GM19324 (cell line): ENCODE results near the gene AKIRIN1.
"Not testable (repeated sequence)": the region's sequence is repeated elsewhere in the genome, so short reads cannot be mapped to it uniquely, and the experiment has no call there.

Experiments used
- ATAC-seq: cut with Tn5 transposase; IDR thresholded peaks from one replicate; pipeline ENCODE4 v1.9.1; 2021; ENCODE audit warnings: mild to moderate bottlenecking, moderate library complexity; ENCODE audit not compliant: unreplicated experiment, low FRiP score

The AKIRIN1 gene, protein sequence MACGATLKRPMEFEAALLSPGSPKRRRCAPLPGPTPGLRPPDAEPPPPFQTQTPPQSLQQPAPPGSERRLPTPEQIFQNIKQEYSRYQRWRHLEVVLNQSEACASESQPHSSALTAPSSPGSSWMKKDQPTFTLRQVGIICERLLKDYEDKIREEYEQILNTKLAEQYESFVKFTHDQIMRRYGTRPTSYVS

GRCh38 chr1:38990738-38991637, at the start of gene AKIRIN1:
TSS of gene AKIRIN1 (plus strand) at chr1:38991276. CDS start at chr1:38991381, 105 bp downstream.
- peak; percentile 96 for ATAC-seq

DNA sequence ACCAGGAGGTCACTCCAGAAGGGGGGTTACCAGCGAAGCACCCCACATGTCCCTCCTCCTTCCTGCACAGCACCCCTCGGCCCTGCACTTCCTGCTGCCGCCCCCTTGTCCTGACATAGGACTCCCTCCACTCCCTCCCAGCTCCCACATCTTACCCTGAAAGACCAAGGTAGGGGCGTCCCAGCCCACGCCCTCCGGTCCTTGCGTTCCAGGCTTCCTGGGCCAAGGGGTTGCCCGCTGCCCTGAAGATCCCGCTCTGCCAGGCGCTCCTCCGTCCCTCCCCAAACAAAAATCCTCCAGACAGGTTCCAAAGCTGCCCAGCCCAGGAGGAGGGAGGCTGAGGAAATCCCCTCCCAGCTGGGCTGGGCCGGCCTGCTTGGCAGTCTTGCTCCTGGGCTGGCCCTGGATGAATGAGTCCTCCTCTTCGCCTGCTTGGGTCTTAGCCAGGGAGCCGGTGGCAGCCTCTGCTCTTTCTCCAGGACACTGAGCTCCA, 49.5 kb upstream of the AKIRIN1 start, which contains the start of gene RHBDL2:
Gene RHBDL2 (minus strand): TSS at position 304 of the 493 bp plus-strand sequence. CDS start 22,618 bp downstream, outside the sequence.
- no peak for ATAC-seq

- no peak for ATAC-seq
These were observed 48.2 kb upstream of the AKIRIN1 start for GRCh38 chr1:38942664-38943428.

DNA sequence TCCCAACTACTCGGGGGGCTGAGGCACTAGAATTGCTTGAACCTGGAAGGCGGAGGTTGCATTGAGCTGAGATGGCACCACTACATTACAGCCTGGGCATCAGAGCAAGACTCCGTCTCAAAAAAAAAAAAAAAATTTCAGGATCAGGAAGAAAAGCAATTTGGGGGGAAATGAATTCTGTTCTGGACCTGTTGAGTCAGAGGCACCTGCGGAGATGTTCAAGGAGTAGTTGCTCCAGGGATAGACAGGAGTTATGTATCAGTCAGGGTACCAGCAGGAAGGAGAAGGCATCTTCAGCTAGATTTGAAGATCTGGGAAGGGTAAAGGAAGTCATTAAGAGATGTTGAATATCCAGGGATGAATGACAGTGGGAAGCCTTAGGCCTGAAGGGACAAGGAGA, 46.5 kb upstream of the AKIRIN1 start:
- no peak for ATAC-seq

- no peak for ATAC-seq
These were observed 40.5 kb upstream of the AKIRIN1 start for GRCh38 chr1:38950553-38950952.

GRCh38 chr1:38953433-38953860, 37.6 kb upstream of the AKIRIN1 start:
- no peak for ATAC-seq

DNA sequence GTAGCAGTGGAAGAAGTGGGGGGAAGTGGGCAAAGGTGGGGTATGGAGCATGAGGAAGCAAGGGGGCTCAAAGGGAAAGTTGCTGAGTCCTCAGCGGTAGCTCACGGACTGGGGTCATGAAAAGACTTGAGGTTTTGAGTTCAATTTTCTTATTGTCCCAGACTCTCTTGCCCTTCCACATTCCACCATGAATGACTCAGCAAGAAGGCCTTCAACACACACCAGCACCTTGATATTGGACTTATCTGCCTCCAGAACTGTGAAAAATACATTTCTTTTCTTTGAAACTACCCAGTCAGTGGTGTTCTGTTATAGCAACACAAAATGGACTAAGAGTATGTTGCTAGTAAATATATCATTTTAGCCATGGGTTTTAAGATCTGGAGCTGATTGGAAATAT, 32.1 kb upstream of the AKIRIN1 start:
- ATAC-seq = no peak

- ATAC-seq = no peak
These were observed 29.0 kb upstream of the AKIRIN1 start for GRCh38 chr1:38962113-38962512.

- ATAC-seq = no peak
These were observed 28.5 kb upstream of the AKIRIN1 start for GRCh38 chr1:38962560-38962959.

DNA sequence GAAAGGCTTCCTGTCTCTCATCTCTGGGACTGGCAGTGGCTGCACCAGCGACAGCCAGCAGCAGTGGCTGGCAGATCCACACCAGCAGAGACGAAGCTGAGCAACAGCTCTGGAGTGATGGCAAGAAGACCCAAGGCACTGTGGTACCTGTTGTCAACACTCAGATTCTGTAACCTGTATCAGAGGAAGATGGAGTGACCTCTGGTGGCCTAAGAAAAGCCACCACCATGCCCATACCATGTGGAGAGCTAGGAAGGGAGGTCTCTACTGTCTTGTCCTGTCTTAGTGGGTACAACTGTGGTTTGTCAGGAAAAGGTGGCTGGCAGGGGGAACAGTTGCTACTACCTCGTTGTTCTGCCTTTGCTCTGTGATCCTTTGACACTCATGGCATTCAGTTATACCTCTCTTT, 26.9 kb upstream of the AKIRIN1 start:
- no peak for ATAC-seq

- not testable (repeated sequence) for ATAC-seq
These were observed 17.9 kb upstream of the AKIRIN1 start for GRCh38 chr1:38973145-38973544.

DNA sequence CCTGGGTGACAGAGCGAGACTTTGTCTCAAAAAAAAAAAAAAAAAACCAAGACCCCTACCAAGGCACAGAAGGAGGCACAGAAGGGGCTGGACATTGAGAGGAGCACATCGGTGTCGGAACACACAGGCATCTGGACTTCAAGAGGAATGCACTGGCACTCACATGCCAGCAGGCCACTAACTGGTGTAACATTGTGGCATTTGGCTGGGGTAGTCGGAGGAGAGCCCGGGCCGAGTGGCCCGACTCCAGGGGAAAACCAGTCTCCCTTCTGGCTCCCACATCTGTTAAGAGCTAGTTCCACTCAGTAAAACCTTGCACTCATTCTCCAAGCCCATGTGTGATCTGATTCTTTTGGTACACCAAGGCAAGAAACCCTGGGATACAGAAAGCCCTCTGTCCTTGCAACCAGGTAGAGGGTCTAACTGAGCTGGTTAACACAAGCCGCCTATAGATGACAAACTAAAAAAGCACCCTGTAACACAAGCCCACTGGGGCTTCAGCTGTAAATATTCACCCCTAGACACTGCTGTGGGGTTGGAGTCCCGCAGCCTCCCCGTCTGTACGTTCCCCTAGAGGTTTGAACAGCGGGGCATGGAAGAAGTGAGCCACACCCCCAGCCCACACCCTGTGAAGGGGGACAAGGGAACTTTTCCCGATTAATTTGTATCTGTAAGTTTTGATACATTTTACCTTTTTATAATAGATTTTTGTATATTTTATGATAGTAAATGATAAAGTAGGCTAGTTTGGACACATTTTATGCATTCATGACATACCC, 17.2 kb upstream of the AKIRIN1 start:
- no peak for ATAC-seq

DNA sequence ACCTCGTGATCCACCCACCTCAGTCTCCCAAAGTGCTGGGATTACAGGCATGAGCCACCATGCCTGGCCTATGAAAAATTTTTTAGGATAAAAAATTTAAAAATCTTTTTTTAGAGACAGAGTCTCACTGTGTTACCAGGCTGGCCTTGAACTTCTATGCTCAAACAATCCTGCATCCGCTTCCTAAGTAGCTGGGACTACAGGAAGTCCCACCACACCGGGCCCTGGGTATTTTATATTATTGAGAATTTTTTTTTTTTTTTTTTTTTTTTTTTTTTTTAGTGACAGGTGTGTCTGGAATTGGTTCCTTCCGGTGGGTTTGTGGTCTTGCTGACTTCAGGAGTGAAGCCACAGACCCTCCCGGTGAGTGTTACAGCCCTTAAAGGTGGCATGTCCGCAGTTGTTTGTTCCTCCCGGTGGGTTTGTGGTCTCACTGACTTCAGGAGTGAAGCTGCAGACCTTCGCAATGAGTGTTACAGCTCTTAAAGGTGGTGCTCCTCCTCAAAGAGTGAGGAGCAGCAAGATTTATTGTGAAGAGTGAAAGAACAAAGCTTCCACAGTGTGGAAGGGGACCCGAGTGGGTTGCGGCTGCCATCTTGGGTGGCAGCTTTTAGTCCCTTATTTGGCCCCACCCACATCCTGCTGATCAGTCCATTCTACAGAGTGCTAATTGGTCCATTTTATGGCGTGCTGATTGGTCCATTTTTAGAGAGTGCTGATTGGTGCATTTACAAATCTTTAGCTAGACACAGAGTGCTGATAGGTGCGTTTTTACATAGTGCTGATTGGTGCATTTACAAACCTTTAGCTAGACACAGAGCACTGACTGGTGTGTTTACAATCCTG, 13.5 kb upstream of the AKIRIN1 start:
- ATAC-seq = not testable (repeated sequence)

DNA sequence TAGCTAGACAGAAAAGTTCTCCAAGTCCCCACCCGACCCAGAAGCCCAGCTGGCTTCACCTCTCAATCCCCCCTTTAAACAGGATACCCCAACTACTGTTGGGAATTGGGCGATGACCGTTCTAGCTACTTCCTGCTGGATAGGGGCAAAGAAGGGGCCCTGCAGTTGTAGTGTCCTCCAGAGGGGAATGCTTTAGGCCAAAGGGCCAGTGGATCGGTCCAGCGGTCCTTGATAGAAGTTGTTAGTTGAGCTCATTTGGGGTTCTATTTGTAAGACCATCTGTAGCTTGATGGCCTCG, 12.9 kb upstream of the AKIRIN1 start:
- not testable (repeated sequence) for ATAC-seq

DNA sequence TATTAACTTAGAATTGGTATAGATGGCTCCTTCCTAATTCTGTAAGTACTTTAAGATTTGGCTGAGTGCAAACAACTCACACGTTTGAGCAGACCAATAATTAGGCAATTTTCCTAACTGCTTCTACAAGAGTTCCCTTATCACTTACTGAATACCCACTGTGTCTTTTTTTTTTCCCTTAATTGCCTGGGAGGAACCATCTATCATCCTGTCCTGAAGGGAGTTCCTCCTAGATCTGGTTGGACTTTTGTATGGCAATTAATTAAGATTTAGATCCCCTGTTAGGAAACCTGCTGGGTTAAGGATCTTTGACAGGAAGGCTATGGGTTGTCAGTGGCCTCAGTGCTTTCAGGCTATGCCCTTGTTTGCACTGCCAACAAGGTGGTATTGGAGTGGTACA, 11.7 kb upstream of the AKIRIN1 start:
- ATAC-seq = not testable (repeated sequence)

DNA sequence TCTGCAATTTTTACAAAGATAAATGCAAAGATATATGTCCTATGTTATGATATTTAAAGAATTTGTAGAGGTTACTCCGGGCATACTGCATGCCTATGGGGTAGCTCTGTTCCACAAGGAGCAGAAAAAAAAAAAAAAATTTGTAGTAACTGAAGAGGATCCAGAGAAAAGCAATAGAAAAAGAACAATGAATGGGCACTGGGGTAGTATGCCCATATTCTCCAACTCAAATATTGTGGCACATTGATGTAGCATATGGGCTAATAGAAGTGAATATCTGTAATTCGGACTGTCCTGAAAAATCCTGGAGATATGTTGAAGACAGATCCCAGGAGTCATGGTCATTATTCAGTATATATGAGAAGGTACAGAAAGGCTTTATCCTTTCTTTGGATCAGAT, 1.1 kb upstream of the AKIRIN1 start:
- ATAC-seq = no peak

- ATAC-seq = no peak
These were observed 714 bp upstream of the AKIRIN1 start for GRCh38 chr1:38990386-38990737.

DNA sequence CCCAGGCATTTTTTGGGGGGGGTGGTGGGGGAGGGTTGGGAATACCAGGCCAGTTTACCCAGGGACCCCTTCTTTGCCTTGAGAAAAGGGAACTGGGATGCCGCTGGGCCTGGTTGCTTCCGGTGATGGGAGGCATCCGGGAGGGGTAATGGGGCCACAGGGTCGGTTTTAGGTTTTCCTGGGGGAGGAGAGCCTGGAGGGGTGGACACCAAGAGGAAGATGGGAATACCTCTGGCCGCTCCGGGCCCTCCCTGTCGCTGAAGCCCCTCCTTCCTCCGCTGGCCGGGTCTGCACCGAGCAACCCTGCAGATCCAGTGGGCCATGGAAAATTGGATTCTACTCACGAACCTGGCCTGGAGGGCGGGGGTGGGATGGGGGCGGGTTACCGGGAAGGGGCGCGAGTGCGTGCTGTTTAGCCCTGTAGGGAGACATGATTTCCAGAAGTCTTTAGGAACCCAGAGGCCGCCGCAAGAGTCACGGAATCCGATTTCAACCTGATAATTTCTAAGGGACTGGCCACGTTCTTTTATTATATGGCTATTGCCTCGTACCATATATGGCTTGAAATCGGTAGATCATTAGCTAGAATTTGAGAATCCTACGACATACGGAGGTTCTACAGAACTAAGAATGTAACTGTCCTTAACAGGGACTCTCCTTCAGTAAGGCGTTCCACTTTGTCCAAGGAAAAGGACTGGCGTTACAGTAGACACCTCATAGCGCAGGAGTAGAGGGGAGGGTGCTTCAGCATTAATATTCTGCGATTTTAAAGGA, 749 bp downstream of the AKIRIN1 start:
- no peak for ATAC-seq
